Measurements from ENCODE around the gene TUBB4B.
A peak's percentile ranks its signal among the peaks of the same experiment; 100 is the strongest.

The TUBB4B gene

DNA sequence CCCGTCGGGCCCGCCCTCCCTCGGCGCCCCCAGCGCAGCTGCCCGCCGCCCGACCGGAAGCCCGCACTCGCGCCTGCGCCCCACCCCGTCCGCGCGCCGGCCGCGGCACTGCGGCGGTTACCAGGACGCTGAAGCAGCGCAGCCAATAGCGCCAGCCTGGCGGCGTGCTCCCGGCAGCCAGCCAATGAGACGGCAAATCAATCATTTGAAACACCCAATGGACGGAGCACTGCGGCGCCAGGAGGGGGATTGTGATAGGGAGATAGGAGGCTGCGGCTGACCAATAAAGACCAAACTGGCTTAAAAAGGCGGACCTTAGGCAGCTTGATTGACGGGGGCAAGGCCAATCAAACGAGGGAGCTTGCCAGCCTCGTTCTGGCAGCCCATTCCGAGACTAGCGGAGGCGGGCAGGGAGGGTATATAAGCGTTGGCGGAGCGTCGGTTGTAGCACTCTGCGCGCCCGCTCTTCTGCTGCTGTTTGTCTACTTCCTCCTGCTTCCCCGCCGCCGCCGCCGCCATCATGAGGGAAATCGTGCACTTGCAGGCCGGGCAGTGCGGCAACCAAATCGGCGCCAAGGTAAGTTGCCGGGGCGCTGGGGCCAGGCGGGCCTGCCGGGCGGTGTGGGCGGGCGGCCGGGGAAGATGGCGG, at the start of gene TUBB4B:
Gene TUBB4B, plus strand, starts transcription at position 447 of the 649 bp plus-strand sequence. Its CDS starts 74 bp downstream, at position 521.
- peak; percentile 92 for FAIRE-seq

DNA sequence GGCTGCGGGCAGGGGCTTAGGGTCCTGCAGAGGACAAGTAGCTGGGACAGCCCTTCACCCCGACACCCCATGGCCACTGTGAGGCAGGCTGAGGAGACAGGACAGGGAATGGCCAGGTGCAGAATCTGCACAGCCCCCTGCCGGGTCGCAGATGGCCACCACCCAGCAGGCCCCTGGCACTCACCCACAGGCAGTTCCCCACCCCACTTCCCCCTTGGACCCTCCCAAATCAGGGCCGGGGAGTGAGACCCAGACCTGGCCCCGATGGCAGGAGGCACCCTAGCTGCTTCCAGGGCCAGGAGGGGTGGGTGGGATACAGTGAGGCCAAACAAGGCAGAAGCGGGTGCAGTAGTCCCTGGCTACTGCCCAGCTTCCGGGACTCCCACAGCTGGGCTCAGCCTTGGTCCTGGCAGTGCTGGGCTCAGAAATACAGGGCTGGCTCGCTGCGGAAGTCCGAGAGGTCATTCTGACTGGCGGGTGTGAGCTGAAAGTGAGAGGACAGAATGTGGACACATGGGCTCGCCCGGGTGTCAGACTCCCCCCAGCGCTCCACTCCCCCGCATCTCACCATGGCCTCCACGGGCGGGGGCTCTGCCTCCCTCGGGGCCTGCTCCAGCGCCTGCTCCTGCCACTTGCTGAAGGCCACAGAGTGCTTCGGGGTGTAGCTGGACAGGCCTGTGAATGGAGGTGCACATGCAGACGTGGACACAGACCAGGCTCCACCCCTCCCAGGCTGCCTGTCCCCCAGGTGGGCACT, 49.2 kb upstream of the TUBB4B start:
- no peak for TF ChIP-seq POLR2A (IDR thresholded peaks at IDR 0.05; ENCODE audit: low read depth, low read length)

More for the DNA sequence above, at the start of gene TUBB4B:
- peak; percentile 100 for DNase-seq (ENCODE audit: insufficient read length, low spot score)
- peak; percentile 100 for TF ChIP-seq POLR2A (IDR thresholded peaks at IDR 0.05; ENCODE audit: low read depth, low read length)

DNA sequence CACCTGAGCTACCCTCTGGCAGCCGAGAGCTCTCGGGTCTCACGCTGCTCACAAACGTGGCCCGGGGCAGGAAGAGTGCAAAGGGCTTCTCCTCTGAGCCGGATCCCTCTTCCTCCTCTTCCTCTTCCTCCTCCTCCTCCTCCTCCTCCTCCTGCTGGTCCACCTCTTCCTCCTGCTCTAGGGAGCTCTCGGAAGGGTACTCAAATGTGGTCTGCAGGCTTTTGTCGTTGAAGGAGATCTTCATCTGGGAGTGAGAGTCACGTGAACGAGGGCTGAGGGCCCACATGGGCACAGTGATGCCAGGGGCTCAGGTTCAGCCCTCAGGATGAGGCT, 48.7 kb upstream of the TUBB4B start:
- no peak for TF ChIP-seq POLR2A (IDR thresholded peaks at IDR 0.05; ENCODE audit: low read depth, low read length)
- FAIRE-seq, result no peak

More for the DNA sequence above, 49.2 kb upstream of the TUBB4B start:
- DNase-seq (ENCODE audit: insufficient read length, low spot score) (no peak), FAIRE-seq (no peak)

DNA sequence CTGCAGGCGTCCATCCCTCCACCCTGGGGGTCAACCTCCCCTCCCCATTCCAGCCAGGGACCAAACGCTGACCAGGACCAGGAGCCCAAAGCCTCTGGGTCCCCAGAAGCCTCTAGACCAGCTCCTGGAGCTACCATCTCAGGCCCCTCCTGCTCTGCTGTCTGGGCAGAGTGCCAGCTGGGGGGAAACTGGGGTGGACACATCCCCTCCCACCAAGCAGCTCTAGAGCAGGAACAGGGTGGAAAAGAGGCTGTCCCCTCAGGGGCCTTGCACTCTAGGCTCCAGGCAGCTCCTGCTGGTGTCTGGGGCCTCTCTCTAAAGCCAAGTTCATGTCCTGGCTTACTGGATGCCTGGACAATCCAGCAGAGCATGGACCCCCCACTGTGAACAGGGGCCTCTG, 48.2 kb upstream of the TUBB4B start:
- DNase-seq (ENCODE audit: insufficient read length, low spot score) (no peak), FAIRE-seq (no peak)
- no peak for TF ChIP-seq POLR2A (IDR thresholded peaks at IDR 0.05; ENCODE audit: low read depth, low read length)

More for the DNA sequence above, 48.7 kb upstream of the TUBB4B start:
- DNase-seq (ENCODE audit: insufficient read length, low spot score), result no peak

DNA sequence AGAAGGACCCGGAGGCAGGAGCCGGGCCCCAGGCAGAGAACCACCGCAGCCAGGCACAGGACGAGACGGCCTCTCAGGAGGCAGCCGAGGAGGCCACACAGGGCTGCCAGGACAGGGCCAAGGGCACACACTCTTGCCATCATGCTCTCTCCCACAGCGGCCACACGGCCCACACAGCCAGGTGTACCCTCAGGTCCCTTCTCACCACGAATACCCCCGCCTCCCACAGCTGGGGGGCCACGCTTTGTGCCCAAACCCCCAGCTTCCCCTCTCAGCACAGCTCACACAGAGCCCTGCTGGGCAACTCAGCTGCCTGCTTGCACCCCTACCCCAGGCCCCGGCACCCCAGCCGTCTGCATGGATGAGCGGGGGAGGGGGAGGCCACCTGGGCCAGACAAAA, 47.3 kb upstream of the TUBB4B start:
- FAIRE-seq (no peak), DNase-seq (ENCODE audit: insufficient read length, low spot score) (no peak)
- no peak for TF ChIP-seq POLR2A (IDR thresholded peaks at IDR 0.05; ENCODE audit: low read depth, low read length)

DNA sequence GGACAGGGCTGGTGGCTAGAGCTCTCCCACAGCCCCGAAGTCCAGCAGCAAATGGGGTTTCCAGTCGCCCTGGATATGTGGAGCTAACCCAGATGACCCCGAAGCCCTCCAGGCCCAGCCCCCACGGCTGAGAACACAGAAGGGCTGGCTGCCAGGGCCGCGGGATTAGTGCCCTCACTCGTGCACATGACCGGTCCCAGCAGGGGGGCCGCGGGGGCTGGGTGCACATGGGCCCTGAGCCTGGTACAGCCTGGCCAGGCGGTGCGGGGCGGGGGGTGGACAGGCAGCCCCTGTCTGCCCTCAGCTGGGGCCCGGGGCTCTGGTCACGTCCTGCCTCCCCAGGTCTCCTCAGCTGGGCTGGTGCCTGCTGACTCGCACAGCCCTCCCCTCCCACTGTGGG, 46.7 kb upstream of the TUBB4B start:
- no peak for TF ChIP-seq POLR2A (IDR thresholded peaks at IDR 0.05; ENCODE audit: low read depth, low read length)
- no peak for DNase-seq (ENCODE audit: insufficient read length, low spot score)
- no peak for FAIRE-seq

DNA sequence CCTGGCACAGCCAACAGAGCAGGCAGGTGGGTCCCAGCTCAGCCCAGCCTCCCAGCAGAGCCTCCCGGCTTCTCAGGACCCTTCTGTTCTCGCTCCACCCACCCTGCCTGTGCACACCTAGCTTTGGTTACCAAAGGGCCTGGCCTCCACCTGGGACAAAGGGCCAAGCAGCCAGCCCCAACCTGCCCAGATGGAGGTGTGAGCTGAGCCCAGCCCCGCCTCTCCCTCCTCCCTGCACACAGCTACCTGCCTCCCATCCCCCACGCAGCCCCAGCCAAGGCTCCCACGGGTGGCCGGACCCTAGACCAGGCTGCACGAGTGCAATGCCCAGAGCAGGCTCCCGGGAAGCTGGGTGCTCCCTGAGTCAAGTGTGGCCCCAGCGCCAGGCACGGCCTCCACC, 46.2 kb upstream of the TUBB4B start:
- FAIRE-seq (no peak), DNase-seq (ENCODE audit: insufficient read length, low spot score) (no peak)
- no peak for TF ChIP-seq POLR2A (IDR thresholded peaks at IDR 0.05; ENCODE audit: low read depth, low read length)

DNA sequence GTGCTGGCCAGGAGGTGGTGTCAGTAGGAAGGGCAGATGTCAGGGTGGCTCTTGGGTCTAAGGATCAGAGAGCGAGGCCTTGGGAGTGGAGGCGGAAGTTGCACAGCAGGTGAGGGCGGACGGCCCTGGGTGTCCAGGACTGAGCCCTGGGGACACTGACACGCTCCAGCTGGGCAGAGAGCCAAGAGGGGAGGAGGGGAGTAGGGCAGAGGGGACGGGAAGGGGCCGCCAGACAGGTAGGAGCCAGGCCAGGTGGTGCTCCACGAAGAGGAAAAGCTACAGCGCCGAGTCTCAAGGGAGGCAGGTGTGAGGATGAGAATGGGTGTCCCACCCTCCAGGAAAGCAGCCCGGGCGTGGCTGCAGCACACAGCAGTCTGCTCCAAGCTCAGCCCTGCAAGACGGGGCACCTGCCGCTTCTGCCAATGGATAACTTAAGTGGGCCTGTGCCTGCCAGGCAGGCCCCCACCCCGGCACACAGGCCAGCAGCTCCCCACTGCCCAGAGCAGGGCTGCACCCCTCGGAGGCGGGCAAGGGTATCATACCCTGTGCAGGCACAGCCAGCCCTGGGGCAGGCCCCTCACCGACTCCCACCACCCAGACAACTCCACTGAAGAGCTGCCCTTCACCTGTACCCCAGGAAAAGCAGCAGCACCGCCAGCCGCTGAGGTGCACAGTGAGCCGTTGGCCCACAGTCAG, 45.4 kb upstream of the TUBB4B start:
- FAIRE-seq, result no peak
- TF ChIP-seq POLR2A (IDR thresholded peaks at IDR 0.05; ENCODE audit: low read depth, low read length), result no peak
- DNase-seq (ENCODE audit: insufficient read length, low spot score), result no peak

DNA sequence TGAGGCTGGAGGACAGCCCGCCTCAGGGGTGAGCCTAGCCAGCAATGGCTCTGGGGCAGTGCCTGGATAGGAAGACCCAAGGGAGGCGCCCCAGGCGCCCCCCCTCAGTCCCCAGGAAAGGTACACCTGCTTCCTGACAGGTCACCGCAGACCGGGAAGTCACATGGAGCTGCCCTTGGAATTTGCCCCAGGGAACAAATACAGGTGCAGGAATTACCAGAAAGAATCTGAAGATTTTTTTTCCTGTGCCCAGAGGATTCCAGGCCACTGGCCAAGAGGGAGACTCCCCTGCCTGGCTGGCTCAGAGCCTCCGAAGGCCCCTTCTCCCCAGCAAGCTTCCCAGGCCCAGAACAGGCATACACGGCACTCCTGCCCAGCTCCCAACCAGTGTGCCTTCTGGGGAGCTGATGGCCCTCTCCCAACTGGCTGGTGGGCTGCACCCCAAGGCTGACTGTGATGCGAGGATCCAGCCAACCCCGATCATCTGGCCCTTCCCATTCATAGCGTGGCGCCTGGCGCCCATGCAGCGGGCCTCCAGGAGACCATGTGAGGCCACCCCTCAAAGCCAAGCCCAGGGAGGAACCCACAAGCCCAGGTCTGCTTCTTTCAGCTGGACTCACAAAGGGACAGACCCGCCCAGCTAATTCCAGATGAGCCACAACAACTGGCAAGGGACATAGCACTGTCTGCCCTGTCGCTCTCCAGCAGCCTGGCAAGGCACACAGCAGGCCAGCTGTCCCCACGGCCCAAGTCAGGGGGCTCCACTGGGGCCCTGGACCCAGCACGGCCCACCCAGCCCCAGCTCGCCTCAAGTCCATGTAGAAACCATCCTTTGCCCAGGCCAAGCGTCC, 42.8 kb upstream of the TUBB4B start:
- TF ChIP-seq POLR2A (IDR thresholded peaks at IDR 0.05; ENCODE audit: low read depth, low read length), result no peak
- FAIRE-seq (no peak), DNase-seq (ENCODE audit: insufficient read length, low spot score) (no peak)

DNA sequence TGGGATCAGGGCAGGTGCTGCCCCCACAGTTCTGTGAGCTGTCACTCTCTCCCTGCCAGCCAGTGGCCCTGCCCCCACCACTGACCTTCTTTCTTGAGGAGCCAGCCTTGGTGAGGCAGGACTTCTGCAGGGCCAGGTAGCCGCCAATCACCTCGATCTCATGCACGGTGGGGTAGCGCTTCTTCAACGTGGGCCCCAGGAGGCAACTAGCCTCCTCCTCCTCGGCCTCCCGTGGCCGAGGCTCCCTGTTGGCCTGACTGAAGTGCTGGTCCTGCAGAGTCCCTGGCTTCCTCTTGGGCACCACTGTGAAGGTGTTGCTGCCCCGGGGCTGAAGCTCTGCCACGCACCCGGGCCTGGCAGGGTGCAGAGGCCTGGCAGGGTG, 42.2 kb upstream of the TUBB4B start:
- DNase-seq (ENCODE audit: insufficient read length, low spot score) (no peak), FAIRE-seq (no peak)
- no peak for TF ChIP-seq POLR2A (IDR thresholded peaks at IDR 0.05; ENCODE audit: low read depth, low read length)

DNA sequence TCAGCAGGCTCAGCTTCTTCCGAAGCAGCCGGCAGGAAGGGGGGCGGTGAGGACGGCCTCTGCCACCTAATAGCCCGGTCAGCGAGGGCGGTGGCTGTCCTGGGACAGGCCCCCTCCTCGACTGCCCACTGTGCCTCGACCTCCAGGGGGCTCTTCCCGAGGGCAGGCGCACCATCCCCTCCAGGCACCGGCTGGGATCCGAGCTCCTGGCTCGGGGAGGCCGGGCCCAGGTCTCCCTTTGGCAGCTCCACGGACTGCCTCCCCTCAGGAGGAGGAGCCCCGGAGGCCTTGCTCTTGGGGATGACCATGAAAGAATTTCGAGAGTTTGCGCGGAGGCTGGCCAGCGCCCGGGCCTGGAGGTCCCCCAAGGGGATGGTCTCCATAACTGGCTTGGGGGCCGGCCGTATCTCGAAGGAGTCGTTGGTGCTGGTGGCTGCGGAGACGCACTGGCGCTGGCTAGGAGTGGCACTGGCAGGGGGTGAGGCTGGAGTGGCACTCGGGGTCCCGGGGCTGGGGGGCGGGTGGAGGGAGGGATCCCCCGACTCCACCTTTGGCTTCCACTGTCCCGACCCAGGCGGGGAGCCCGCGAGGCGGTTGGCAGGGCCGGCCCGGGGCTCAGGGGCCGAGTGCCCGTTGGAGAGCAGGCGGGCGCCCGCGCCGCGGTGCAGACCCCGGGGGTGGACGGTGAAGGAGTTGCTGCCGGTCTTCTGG, 41.5 kb upstream of the TUBB4B start:
- FAIRE-seq (no peak), DNase-seq (ENCODE audit: insufficient read length, low spot score) (no peak)
- TF ChIP-seq POLR2A (IDR thresholded peaks at IDR 0.05; ENCODE audit: low read depth, low read length), result no peak

DNA sequence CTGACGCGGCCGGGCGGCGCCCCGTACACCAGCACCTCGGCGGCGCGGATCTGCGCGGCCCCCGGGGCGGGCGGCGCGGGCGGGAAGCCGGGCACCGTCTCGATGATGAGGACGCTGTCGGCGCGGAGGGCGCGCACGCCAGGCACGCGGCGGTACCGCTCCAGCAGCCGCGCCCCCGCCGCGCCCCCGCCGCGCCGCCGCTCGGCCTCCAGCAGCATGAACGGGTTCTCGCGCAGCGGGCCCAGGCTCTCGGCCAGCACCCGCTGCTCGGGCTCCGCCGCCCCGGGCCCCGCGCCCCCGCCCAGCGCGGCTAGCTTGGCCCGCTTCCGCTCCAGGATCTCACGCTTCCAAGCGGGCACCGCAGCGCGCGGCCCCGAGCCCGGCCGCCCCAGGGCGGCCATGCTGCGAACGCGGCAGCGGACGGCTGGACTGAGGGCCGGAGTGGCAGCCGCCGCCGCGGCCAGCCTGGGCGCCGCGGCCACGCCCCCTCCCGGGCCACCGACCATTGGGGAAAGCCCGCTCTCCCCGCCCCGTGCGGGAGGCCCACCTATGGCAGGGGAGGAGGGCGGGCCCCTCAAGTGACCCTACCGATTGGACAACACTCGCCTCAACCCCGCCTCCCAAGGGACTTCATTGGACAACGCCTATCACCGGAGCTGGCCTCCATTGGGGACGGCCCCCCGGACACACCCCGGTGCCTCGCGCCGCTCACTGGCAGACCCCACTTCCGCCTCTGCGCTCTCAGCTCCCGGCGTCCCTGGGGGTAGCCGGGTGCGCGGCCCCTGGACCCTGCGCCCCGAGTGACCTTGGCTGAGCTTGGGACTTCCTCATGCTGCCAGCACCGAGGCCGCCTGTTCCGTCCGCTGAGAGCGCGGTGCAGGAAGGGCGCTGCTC, 40.5 kb upstream of the TUBB4B start, which contains the start of gene TPRN:
Gene TPRN, minus strand, starts transcription at position 431 of the 894 bp plus-strand sequence. Its CDS starts 30 bp downstream, at position 401.
- peak; percentile 89 for TF ChIP-seq POLR2A (IDR thresholded peaks at IDR 0.05; ENCODE audit: low read depth, low read length)
- DNase-seq (ENCODE audit: insufficient read length, low spot score) (peak; percentile 100), FAIRE-seq (peak; percentile 91)

Measured in H54 (cell line).